AG04449 (cell line): ENCODE results near the gene LARGE1.
"Not testable (repeated sequence)": the region's sequence is repeated elsewhere in the genome, so short reads cannot be mapped to it uniquely, and the experiment has no call there.

ENCODE experiments used
- CTCF ChIA-PET: fragments of 350-600 bp; formaldehyde crosslinking; extraction: SDS; loops from one replicate; lab custom pipeline; 2021; ENCODE audit warnings: antibody characterized with exemption; lab: Yijun Ruan, JAX
- POLR2A ChIA-PET: fragments of 400-600, 350-600 bp; formaldehyde crosslinking; extraction: SDS; loops from one replicate; lab custom pipeline; 2020; ENCODE audit warnings: antibody characterized with exemption, inconsistent platforms; lab: Yijun Ruan, JAX
- DNase-seq: peaks from one replicate; pipeline ENCODE4 v3.0.0-alpha.2; 2010; ENCODE audit warnings: low read depth, low spot score
- H3K4me3 ChIP-seq: 2 replicates; pipeline ENCODE4 v1.5.1; 2011; ENCODE audit warnings: low read depth, mild to moderate bottlenecking, control low read depth, low read length
- CTCF ChIP-seq: IDR thresholded peaks from one replicate; pipeline ENCODE4 v1.5.1; 2011; ENCODE audit warnings: mild to moderate bottlenecking, moderate library complexity, low read length, control low read depth, inconsistent platforms; ENCODE audit not compliant: insufficient read depth; ENCODE audit errors: missing control alignments

The LARGE1 gene

GRCh38 chr22:33572086-33572485, 348.2 kb downstream of the LARGE1 start:
- TF ChIP-seq CTCF = no peak
- no peak overlapping the region for H3K4me3 ChIP-seq
- ChIA-PET POLR2A (no interaction called here), CTCF (interaction anchor here (1.6 kb wide), 1 partner anchor 270 kb away, joined by 6 read pairs; no protein-coding TSS in a partner anchor)
- no peak for DNase-seq

GRCh38 chr22:33570110-33570509, 350.2 kb downstream of the LARGE1 start:
- ChIA-PET POLR2A (no interaction called here), CTCF (interaction anchor here (2.1 kb wide), 1 partner anchor 9 kb away, joined by 8 read pairs; no protein-coding TSS in a partner anchor)
- DNase-seq = no peak
- H3K4me3 ChIP-seq = no peak overlapping the region
- no peak for TF ChIP-seq CTCF

- ChIA-PET CTCF (interaction anchor here (2.1 kb wide), 1 partner anchor 10 kb away, joined by 8 read pairs; no protein-coding TSS in a partner anchor), POLR2A (no interaction called here)
- TF ChIP-seq CTCF = no peak
- DNase-seq = no peak
- no peak overlapping the region for H3K4me3 ChIP-seq
These were observed 350.7 kb downstream of the LARGE1 start for GRCh38 chr22:33569559-33569958.

- no peak for TF ChIP-seq CTCF
- CTCF ChIA-PET = interaction anchor here (2.1 kb wide), 1 partner anchor 10 kb away, joined by 8 read pairs; no protein-coding TSS in a partner anchor
- POLR2A ChIA-PET = no interaction called here
- H3K4me3 ChIP-seq = no peak overlapping the region
- DNase-seq = no peak
These were observed 351.3 kb downstream of the LARGE1 start for GRCh38 chr22:33569018-33569417.

- H3K4me3 ChIP-seq, POLR2A ChIA-PET, DNase-seq: not testable (repeated sequence)
- CTCF ChIA-PET = interaction anchor here (1.4 kb wide), 1 partner anchor 12 kb away, joined by 3 read pairs; no protein-coding TSS in a partner anchor
These were observed 353.8 kb downstream of the LARGE1 start for GRCh38 chr22:33566495-33566894.

- no peak for TF ChIP-seq CTCF
- CTCF ChIA-PET = no interaction called here
- POLR2A ChIA-PET = no interaction called here
- no peak for DNase-seq
- no peak overlapping the region for H3K4me3 ChIP-seq
These were observed 354.7 kb downstream of the LARGE1 start for GRCh38 chr22:33565580-33565995.

- no peak overlapping the region for H3K4me3 ChIP-seq
- ChIA-PET POLR2A (no interaction called here), CTCF (interaction anchor here (1.9 kb wide), 1 partner anchor 15 kb away, joined by 8 read pairs; no protein-coding TSS in a partner anchor)
- DNase-seq = no peak
- no peak for TF ChIP-seq CTCF
These were observed 355.6 kb downstream of the LARGE1 start for GRCh38 chr22:33564683-33565082.
